Right lobe of liver (tissue), 4 donors: ENCODE results near the gene CGB8.
"Not testable (repeated sequence)": the region's sequence is repeated elsewhere in the genome, so short reads cannot be mapped to it uniquely, and the experiment has no call there.

Source experiments
- CTCF ChIP-seq, 4 donors: fragments of 200-600 bp in 3 of 4; fragments of 450-650 bp in 1 of 4; IDR thresholded peaks; one replicate each; pipeline versions ENCODE4 v1.5.1 to v1.8.0; 2016 to 2022; ENCODE audit warnings: antibody characterized with exemption in 4 of 4, mild to moderate bottlenecking in 2 of 4
- POLR2A ChIP-seq: fragments of 450-650 bp; IDR thresholded peaks from one replicate; pipeline ENCODE4 v1.6.1; 2017; ENCODE audit warnings: antibody characterized with exemption, mild to moderate bottlenecking
- donor health status: DM: no; HTN: no; CAD: no.
- donor health status: DM: no; HTN: no; CAD: no.
- donor health status: DM: no; HTN: yes; CAD: no.

- TF ChIP-seq POLR2A, result not testable (repeated sequence)
- peak; percentile 71 to 82 (median 74) for TF ChIP-seq CTCF (IDR thresholded peaks at IDR 0.05)
Observed at GRCh38 chr19:49074869-49075268, 26.0 kb upstream of the CGB8 start.
